HL-60/S4 (cell line): ENCODE measurements around the gene CBLC.

ENCODE experiments used
- in situ Hi-C: fragments of 300-500 bp; cut with MboI; formaldehyde crosslinking; loops from 2 replicates; pipeline ENCODE4 v1.14.3; 2022; ENCODE audit warnings: low sequenced_read_pairs

The CBLC gene

GRCh38 chr19:44746616-44746945 lies 31.1 kb upstream of the CBLC start:
- in situ Hi-C loops: no loop called here

GRCh38 chr19:44746946-44747738 lies 30.5 kb upstream of the CBLC start:
- in situ Hi-C loops: no loop called here

- in situ Hi-C loops: no loop called here
These were observed 29.8 kb upstream of the CBLC start for GRCh38 chr19:44747739-44748425.

- in situ Hi-C loops: no loop called here
These were observed 29.1 kb upstream of the CBLC start, which contains the start of gene BCL3 for GRCh38 chr19:44748426-44749254. BCL3 (plus strand) TSS chr19:44748708; CDS start chr19:44748791, 83 bp downstream.

- in situ Hi-C loops: no loop called here
These were observed 28.4 kb upstream of the CBLC start for GRCh38 chr19:44749292-44749691.

- in situ Hi-C loops: no loop called here
These were observed 27.7 kb upstream of the CBLC start for GRCh38 chr19:44749994-44750393.

GRCh38 chr19:44752123-44752815 lies 25.4 kb upstream of the CBLC start:
- in situ Hi-C loops: no loop called here

- in situ Hi-C loops: no loop called here
These were observed 24.7 kb upstream of the CBLC start for GRCh38 chr19:44752816-44753625.

- in situ Hi-C loops: no loop called here
These were observed 24.1 kb upstream of the CBLC start for GRCh38 chr19:44753626-44753931.

GRCh38 chr19:44753932-44754749 lies 23.5 kb upstream of the CBLC start:
- in situ Hi-C loops: no loop called here

- in situ Hi-C loops: no loop called here
These were observed 23.0 kb upstream of the CBLC start for GRCh38 chr19:44754750-44755080.

GRCh38 chr19:44755219-44755618 lies 22.5 kb upstream of the CBLC start:
- in situ Hi-C loops: no loop called here

- in situ Hi-C loops: no loop called here
These were observed 21.6 kb upstream of the CBLC start for GRCh38 chr19:44756089-44756562.

- in situ Hi-C loops: no loop called here
These were observed 20.5 kb upstream of the CBLC start for GRCh38 chr19:44757057-44757734.

GRCh38 chr19:44757735-44758505 lies 19.8 kb upstream of the CBLC start:
- in situ Hi-C loops: no loop called here

- in situ Hi-C loops: no loop called here
These were observed 19.1 kb upstream of the CBLC start for GRCh38 chr19:44758596-44758995.

- in situ Hi-C loops: no loop called here
These were observed 18.4 kb upstream of the CBLC start for GRCh38 chr19:44759083-44759804.

GRCh38 chr19:44762038-44762437 lies 15.7 kb upstream of the CBLC start:
- in situ Hi-C loops: no loop called here
